ENCODE measurements around the gene TBC1D5.

DNA sequence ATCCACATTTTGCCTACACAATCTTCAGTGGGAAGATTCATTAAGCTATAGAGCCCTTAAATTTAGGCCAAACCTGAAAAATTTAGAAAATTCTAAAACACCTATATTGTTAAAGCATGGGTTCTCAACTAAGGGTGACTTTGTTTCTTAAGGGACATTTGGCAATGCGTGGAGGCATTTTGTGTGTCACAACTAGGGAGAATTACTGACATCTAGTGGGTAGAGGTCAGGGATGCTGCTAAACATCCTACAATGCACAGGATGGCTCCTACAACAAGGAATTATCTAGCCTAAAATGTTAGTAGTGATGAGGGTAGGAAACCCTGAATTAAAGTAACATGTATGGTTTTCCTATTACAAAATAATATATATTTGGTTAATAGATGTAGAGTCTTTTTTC lies 55.8 kb downstream of the TBC1D5 start:
- TF ChIP-seq EZH2 (IDR thresholded peaks at IDR 0.05; ENCODE audit: insufficient read depth, poor library complexity, severe bottlenecking) (no peak), EZH2phosphoT487 (IDR thresholded peaks at IDR 0.05; ENCODE audit: insufficient read depth, low read depth) (no peak)

Data from GM23248 (cell line).